ENCODE measurements around the gene SYCP2.

SYCP2 gene

GRCh38 chr20:59944726-59945125 is 11.3 kb upstream of the SYCP2 start:
- no peak for DNase-seq

DNA sequence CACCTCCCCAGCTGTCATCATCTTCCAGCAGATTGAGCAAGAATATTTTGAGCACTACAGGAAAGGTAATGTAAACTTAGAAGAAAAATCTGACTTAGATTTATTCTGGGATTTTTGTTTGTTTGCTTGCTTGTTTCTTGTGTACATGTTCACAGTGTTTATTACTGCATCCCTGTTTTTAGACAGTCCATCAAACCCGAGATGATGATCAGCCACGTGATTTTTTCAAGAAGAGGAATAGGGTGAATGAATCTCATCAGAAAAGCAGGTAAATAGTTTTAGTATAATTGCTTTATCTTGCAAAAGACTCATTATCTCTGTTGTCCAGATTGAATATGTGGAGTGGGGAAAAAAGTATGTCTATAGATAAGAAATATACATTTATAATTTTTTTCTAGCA is 8.8 kb upstream of the SYCP2 start:
- no peak for DNase-seq

- no peak for DNase-seq
Measured at GRCh38 chr20:59940956-59941294, 7.5 kb upstream of the SYCP2 start.

DNA sequence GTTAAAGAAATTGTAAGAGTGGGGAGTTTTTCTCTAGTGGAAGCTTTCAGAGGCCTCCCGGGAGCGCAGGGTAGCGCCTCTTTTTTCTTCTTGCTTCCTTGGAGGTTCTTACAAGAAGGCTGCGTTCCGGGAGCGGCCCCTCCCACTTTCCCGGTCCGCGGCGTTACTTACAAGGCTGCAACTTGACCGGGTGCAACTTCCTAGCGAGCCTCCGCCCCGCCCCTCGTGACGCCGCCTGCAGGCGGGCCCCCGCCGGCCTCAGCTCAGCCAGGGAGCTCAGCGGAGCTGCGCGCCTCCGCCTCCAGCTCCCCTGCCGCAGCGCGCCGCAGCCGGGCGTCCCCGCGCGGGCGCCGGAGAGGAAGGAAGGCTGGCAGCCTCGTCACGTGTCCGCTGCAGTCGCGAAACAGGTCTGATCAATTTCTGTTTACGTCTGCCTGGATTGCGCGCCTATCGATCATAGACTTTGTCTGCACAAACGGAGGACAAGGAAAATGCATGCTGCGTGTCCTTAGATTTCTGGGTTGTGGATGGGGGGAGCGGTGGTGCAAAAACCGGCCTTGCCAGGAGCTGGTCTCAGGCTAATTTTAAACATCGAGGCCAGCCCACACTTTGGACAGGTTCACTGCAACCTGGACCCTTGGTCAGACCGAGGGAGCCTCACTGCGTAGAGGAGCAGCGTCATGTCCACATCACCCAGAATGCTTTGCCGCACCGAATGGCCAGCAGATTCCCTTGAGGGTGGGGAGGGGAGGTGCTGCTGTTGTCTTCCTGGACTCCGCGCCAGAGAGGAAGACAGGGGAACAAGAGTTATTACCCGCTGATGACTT is 6.9 kb upstream of the SYCP2 start, which contains the start of the genes FAM217B and PPP1R3D:
FAM217B (plus strand) TSS at position 261 of the 827 bp plus-strand sequence. CDS start 3,555 bp downstream, outside the sequence.
PPP1R3D (minus strand) TSS at position 177 of the 827 bp plus-strand sequence. CDS start 374 bp downstream, outside the sequence.
- DNase-seq: peak; percentile 98

- DNase-seq: no peak
Measured at GRCh38 chr20:59939879-59940128, 6.4 kb upstream of the SYCP2 start.

GRCh38 chr20:59939052-59939878 is 5.8 kb upstream of the SYCP2 start:
- DNase-seq: peak; percentile 64

DNA sequence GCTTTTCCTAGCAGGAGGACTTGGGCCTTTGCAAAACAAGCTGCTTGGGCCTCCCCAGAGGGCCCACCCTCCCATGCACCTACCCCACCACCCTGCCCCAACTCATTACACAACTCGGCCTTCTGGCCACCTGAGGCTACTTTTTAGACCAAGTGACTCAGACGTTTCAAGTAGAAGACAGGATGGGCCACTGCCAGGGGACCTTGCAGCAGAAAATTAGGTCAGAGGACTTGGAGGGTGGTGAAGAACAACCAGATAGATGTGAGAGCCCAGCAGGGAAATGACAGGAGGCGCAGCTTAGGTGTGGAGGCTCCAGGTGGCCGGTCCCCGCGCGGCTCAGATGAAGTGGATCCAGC is 5.2 kb upstream of the SYCP2 start:
- no peak for DNase-seq

GRCh38 chr20:59938221-59938620 is 4.8 kb upstream of the SYCP2 start:
- DNase-seq: no peak

DNA sequence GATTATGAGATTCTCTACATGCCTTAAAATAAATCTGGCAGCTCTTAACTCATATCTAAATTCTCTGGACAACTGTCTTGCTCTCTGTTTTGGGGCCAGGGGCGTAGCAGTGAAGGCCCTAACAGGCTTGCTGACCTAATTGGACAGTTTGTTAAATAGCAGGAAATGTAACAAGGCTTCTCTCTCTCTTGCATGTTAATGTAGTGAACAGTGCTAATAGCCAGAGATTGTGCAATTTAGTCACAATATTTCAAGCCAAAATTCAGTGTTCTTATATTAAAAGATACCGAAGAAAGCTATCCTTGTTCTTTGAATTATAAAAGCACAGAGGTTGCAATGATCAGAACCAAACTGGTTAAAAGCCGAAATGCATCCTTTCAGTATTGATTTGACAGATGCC is 3.7 kb upstream of the SYCP2 start:
- no peak for DNase-seq

DNA sequence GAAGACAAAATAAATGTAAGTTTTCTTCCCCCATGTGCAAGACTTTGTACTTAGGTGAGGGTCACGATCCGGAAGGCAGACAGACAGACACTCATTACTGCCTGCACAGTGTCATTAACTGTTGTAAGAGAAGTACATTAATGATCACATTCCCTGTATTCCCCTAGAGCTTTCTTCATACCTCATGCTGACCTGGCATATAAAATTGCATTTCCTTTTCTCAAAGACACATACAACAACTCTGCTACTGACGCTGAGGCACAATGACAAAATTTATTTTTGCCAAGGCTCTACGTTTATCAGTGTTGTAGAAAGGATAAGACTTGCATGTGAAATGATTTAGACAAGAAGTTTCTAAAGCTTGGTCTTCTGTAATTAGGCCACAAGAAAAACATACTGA is 3.0 kb upstream of the SYCP2 start:
- no peak for DNase-seq

GRCh38 chr20:59935457-59936185 is 2.2 kb upstream of the SYCP2 start:
- DNase-seq: no peak

GRCh38 chr20:59933849-59934585 is 580 bp upstream of the SYCP2 start:
- peak; percentile 87 for DNase-seq

GRCh38 chr20:59932616-59933295 is 681 bp downstream of the SYCP2 start:
- DNase-seq: no peak

- no peak for DNase-seq
Measured at GRCh38 chr20:59931511-59932312, 1.7 kb downstream of the SYCP2 start.

DNA sequence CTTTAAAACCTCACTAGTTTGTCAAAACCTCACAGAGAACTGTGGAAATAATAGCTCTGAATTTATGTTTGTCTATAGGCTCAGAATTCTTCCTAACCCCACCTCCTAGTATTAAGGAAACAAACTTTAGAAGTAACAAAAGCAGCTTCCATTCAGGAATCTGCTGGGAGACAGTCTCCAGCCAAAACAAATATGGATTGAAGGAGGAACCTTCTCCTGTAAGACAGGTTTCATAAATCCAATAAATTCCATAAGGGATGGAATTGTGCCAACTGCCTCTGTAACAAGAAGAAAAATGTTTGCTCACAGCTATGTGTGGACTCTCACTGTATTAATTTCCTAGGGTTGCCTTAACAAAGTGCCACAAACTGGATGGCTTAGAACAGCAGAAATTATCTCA is 7.5 kb downstream of the SYCP2 start:
- no peak for DNase-seq

- no peak for DNase-seq
Measured at GRCh38 chr20:59925359-59925758, 8.1 kb downstream of the SYCP2 start.

GRCh38 chr20:59923514-59923913 is 9.9 kb downstream of the SYCP2 start:
- DNase-seq: no peak

DNA sequence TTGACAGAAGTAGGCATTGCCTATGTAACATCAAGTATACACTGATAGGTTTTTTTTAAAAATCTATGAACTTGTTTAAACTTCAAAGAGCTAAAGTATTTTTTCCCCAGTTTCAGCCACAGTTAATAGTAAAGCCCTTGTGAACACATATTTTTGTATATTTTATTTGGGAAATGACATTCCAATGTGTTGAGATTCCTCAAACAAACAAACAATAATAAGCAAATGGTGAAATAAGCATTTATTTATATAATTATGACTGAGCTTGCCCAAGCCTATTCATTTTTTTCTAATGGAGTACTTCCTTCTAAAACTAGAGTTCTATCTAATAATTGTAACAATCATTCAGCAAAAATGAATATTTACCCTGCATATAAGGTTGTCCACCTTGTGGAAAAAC is 12.5 kb downstream of the SYCP2 start:
- DNase-seq: no peak

- no peak for DNase-seq
Measured at GRCh38 chr20:59912609-59913008, 20.8 kb downstream of the SYCP2 start.

GRCh38 chr20:59911041-59911440 is 22.4 kb downstream of the SYCP2 start:
- DNase-seq: no peak

- DNase-seq: no peak
Measured at GRCh38 chr20:59908855-59909254, 24.6 kb downstream of the SYCP2 start.

DNA sequence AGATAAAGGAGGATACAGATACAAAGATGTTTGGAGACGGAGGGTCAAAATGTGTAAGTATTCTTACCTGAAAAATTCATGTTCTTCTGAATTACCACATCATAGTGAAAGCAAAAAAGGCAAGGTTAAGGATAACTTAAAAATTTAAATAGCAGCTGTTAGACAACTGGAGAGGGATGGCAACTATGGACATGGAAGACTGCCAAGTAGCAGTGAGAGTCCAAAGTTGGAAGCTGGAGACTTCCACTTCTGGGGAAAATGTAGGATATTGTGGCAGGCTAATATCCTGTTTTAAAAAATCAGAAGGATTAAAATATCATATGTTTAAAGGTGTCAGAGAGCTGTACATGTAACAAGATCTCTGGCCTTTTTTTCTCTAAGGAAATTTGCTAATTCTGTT is 29.8 kb downstream of the SYCP2 start:
- DNase-seq: no peak

All from islet precursor cell (in vitro differentiated cells).